GM23338 (cell line): ENCODE results near the gene OR2T6.

Experiments
- EZH2 ChIP-seq: fragments of 200-600 bp; sonication (generic); IDR thresholded peaks from one replicate; pipeline ENCODE4 v1.8.0; 2017; ENCODE audit warnings: antibody characterized with exemption, mild to moderate bottlenecking, low read depth; ENCODE audit not compliant: unreplicated experiment
- POLR2AphosphoS5 ChIP-seq: IDR thresholded peaks from 2 replicates; pipeline ENCODE4 v1.6.1; 2016; ENCODE audit warnings: antibody characterized with exemption, low read depth
- TF ChIP-seq, protein P1 (sequence below), 2 experiments: fragments of 200-600 bp in 1 of 2; sonication (generic) in 1 of 2; conservative IDR thresholded peaks; 2 replicates each; pipeline versions ENCODE4 v1.5.1 to v1.6.1; 2016 to 2017; ENCODE audit warnings: antibody characterized with exemption in 2 of 2, low read depth in 2 of 2, mild to moderate bottlenecking in 2 of 2, moderate library complexity in 1 of 2
- TF ChIP-seq, protein P2 (sequence below): IDR thresholded peaks from one replicate; pipeline ENCODE4 v1.6.1; 2018; ENCODE audit warnings: antibody characterized with exemption; ENCODE audit not compliant: unreplicated experiment

DNA sequence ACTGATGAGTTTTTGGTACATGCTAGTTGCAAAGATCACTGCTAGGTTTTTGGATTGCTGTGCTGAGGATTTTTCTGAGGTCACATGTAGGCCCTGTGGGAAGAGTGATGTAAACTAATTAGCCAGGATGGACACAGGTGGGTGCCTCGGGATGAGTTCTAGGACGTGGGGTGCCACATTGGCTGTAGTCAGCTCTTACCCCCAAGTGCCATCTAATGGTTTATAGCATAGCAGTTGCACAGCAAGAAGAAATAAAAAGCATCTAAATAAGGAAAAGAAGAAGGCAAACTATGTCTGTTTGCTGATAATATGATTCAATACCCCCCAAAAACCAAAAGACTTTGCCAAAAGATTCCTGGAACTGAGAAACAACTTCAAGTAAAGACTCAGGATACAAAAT, 17.5 kb downstream of the OR2T6 start:
- TF ChIP-seq, protein P1, sequence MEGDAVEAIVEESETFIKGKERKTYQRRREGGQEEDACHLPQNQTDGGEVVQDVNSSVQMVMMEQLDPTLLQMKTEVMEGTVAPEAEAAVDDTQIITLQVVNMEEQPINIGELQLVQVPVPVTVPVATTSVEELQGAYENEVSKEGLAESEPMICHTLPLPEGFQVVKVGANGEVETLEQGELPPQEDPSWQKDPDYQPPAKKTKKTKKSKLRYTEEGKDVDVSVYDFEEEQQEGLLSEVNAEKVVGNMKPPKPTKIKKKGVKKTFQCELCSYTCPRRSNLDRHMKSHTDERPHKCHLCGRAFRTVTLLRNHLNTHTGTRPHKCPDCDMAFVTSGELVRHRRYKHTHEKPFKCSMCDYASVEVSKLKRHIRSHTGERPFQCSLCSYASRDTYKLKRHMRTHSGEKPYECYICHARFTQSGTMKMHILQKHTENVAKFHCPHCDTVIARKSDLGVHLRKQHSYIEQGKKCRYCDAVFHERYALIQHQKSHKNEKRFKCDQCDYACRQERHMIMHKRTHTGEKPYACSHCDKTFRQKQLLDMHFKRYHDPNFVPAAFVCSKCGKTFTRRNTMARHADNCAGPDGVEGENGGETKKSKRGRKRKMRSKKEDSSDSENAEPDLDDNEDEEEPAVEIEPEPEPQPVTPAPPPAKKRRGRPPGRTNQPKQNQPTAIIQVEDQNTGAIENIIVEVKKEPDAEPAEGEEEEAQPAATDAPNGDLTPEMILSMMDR (conservative IDR thresholded peaks at IDR 0.05; ENCODE audit: low read depth in 2 of 2) = no peak
- no peak for TF ChIP-seq EZH2
- no peak for TF ChIP-seq POLR2AphosphoS5
- TF ChIP-seq, protein P2, sequence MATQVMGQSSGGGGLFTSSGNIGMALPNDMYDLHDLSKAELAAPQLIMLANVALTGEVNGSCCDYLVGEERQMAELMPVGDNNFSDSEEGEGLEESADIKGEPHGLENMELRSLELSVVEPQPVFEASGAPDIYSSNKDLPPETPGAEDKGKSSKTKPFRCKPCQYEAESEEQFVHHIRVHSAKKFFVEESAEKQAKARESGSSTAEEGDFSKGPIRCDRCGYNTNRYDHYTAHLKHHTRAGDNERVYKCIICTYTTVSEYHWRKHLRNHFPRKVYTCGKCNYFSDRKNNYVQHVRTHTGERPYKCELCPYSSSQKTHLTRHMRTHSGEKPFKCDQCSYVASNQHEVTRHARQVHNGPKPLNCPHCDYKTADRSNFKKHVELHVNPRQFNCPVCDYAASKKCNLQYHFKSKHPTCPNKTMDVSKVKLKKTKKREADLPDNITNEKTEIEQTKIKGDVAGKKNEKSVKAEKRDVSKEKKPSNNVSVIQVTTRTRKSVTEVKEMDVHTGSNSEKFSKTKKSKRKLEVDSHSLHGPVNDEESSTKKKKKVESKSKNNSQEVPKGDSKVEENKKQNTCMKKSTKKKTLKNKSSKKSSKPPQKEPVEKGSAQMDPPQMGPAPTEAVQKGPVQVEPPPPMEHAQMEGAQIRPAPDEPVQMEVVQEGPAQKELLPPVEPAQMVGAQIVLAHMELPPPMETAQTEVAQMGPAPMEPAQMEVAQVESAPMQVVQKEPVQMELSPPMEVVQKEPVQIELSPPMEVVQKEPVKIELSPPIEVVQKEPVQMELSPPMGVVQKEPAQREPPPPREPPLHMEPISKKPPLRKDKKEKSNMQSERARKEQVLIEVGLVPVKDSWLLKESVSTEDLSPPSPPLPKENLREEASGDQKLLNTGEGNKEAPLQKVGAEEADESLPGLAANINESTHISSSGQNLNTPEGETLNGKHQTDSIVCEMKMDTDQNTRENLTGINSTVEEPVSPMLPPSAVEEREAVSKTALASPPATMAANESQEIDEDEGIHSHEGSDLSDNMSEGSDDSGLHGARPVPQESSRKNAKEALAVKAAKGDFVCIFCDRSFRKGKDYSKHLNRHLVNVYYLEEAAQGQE = no peak
